Liver (tissue), 3 donors: ENCODE measurements around the gene SSBP2.

Experiments used
- EGR1 ChIP-seq, 2 donors: IDR thresholded peaks; 2 replicates each; pipeline ENCODE4 v1.6.1; 2016 to 2018; ENCODE audit warnings: antibody characterized with exemption in 2 of 2, low read depth in 2 of 2
- FOXA1 ChIP-seq: IDR thresholded peaks from 2 replicates; pipeline ENCODE4 v1.6.1; 2016; ENCODE audit warnings: antibody characterized with exemption
- GABPA ChIP-seq, 2 donors: IDR thresholded peaks in 1 of 2; conservative IDR thresholded peaks in 1 of 2; 2 replicates each; pipeline ENCODE4 v1.6.1; 2016; ENCODE audit warnings: antibody characterized with exemption in 2 of 2, mild to moderate bottlenecking in 1 of 2, moderate library complexity in 1 of 2
- JUND ChIP-seq, 2 donors: IDR thresholded peaks; 2 replicates each; pipeline ENCODE4 v1.6.1; 2016; ENCODE audit warnings: antibody characterized with exemption in 2 of 2
- MAX ChIP-seq: IDR thresholded peaks from 2 replicates; pipeline ENCODE4 v1.6.1; 2016; ENCODE audit warnings: antibody characterized with exemption
- RAD21 ChIP-seq, 2 donors: IDR thresholded peaks; 2 replicates each; pipeline ENCODE4 v1.6.1; 2016; ENCODE audit warnings: antibody characterized with exemption in 2 of 2, mild to moderate bottlenecking in 2 of 2
- REST ChIP-seq: IDR thresholded peaks from 2 replicates; pipeline ENCODE4 v1.6.1; 2016; ENCODE audit warnings: antibody characterized with exemption, mild to moderate bottlenecking
- SP1 ChIP-seq: IDR thresholded peaks from 2 replicates; pipeline ENCODE4 v1.6.1; 2018; ENCODE audit warnings: antibody characterized with exemption, mild to moderate bottlenecking
- TAF1 ChIP-seq: conservative IDR thresholded peaks from 2 replicates; pipeline ENCODE4 v1.6.1; 2016; ENCODE audit warnings: antibody characterized with exemption, mild to moderate bottlenecking
- YY1 ChIP-seq: IDR thresholded peaks from 2 replicates; pipeline ENCODE4 v1.6.1; 2016; ENCODE audit warnings: antibody characterized with exemption, mild to moderate bottlenecking
- TF ChIP-seq, protein P1 (sequence below): fragments of 150-350 bp; IDR thresholded peaks from 2 replicates; pipeline ENCODE4 v1.5.1; 2017; ENCODE audit warnings: improper control_type of control experiment, low read depth, low read length; ENCODE audit not compliant: missing input control
- TF ChIP-seq, protein P2 (sequence below): IDR thresholded peaks from 2 replicates; pipeline ENCODE4 v1.6.1; 2016; ENCODE audit warnings: antibody characterized with exemption
- TF ChIP-seq, protein P3 (sequence below): IDR thresholded peaks from 2 replicates; pipeline ENCODE4 v1.6.1; 2016; ENCODE audit warnings: antibody characterized with exemption
- donor health status: healthy.
- donor health status: healthy.

GRCh38 chr5:81542242-81542641 lies 208.7 kb downstream of the SSBP2 start:
- TF ChIP-seq, protein P1, sequence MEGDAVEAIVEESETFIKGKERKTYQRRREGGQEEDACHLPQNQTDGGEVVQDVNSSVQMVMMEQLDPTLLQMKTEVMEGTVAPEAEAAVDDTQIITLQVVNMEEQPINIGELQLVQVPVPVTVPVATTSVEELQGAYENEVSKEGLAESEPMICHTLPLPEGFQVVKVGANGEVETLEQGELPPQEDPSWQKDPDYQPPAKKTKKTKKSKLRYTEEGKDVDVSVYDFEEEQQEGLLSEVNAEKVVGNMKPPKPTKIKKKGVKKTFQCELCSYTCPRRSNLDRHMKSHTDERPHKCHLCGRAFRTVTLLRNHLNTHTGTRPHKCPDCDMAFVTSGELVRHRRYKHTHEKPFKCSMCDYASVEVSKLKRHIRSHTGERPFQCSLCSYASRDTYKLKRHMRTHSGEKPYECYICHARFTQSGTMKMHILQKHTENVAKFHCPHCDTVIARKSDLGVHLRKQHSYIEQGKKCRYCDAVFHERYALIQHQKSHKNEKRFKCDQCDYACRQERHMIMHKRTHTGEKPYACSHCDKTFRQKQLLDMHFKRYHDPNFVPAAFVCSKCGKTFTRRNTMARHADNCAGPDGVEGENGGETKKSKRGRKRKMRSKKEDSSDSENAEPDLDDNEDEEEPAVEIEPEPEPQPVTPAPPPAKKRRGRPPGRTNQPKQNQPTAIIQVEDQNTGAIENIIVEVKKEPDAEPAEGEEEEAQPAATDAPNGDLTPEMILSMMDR = no peak
- TF ChIP-seq, protein P2, sequence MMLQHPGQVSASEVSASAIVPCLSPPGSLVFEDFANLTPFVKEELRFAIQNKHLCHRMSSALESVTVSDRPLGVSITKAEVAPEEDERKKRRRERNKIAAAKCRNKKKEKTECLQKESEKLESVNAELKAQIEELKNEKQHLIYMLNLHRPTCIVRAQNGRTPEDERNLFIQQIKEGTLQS = no peak
- TF ChIP-seq YY1 (no peak), MAX (no peak), EGR1 (IDR thresholded peaks at IDR 0.05; ENCODE audit: low read depth in 2 of 2) (no peak), FOXA1 (no peak), JUND (IDR thresholded peaks at IDR 0.05) (no peak), RAD21 (IDR thresholded peaks at IDR 0.05) (no peak), SP1 (no peak), TAF1 (no peak), REST (no peak), GABPA (IDR thresholded peaks at IDR 0.05 in 1 of 2, conservative IDR thresholded peaks at IDR 0.05 in 1 of 2) (no peak)
- TF ChIP-seq, protein P3, sequence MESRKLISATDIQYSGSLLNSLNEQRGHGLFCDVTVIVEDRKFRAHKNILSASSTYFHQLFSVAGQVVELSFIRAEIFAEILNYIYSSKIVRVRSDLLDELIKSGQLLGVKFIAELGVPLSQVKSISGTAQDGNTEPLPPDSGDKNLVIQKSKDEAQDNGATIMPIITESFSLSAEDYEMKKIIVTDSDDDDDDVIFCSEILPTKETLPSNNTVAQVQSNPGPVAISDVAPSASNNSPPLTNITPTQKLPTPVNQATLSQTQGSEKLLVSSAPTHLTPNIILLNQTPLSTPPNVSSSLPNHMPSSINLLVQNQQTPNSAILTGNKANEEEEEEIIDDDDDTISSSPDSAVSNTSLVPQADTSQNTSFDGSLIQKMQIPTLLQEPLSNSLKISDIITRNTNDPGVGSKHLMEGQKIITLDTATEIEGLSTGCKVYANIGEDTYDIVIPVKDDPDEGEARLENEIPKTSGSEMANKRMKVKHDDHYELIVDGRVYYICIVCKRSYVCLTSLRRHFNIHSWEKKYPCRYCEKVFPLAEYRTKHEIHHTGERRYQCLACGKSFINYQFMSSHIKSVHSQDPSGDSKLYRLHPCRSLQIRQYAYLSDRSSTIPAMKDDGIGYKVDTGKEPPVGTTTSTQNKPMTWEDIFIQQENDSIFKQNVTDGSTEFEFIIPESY = no peak
